SIG-M5 treated with dmso at 0.1 percent for 504 hours (cell line): ENCODE results near the gene SMC5.
"Not testable (repeated sequence)": the region's sequence is repeated elsewhere in the genome, so short reads cannot be mapped to it uniquely, and the experiment has no call there.

ENCODE experiments used
- DNase-seq: peaks from one replicate; lab custom pipeline; 2025; ENCODE audit not compliant: unreplicated experiment; lab: John Stamatoyannopoulos, UW

The SMC5 gene

DNA sequence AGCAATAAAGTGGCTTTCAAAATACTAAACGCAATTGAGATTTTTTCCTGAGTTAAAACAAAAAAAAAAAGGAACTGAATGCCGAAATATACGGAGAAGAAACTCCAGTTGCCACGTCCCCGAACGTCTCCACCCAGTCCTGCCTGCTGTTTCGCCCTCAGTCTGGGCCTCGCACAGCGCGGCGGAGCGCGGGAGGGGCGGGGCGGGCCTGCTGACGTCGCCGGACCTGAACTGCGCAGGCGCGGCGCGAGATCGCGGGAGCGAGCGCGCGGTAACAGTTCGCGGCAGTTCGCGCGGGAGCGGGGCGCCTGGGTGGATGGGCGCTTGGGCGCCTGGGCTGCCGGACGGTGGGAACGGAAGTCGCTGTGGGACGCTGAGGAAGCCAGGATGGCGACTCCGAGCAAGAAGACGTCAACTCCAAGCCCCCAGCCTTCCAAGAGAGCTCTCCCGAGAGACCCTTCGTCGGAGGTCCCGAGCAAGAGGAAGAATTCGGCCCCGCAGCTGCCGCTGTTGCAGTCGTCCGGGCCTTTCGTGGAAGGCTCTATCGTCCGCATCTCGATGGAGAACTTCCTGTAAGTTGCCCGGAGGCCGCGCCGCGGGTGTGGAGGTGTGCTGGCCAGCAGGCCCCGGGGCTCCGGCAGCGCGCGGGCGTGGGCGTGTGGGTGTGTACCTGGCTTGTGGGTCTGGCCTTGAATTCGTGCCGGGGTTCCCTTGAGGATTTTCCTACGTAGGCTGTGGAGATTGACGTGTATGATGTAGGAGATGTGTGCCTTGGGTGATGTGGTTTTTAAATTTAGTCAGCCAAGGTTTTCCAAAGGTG, at the start of gene SMC5:
SMC5 (plus strand) TSS at position 287 of the 820 bp plus-strand sequence; CDS start at position 388, 101 bp downstream.
- DNase-seq = peak; percentile 66

DNA sequence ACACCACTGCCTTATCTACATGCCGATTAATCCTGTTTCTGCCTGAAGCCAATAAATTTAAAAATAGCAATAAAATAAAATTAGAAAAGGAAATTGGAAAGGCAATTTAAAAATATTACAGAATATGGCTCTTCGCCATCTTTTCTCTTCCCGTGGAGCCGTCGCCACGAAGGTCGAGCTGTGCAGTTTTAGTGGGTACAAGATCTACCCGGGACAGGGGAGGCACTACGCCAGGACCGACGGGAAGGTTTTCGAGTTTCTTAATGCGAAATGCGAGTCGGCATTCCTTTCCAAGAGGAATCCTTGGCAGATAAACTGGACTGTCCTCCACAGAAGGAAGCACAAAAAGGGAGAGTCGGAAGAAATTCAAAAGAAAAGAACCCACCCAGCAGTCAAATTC, 41.7 kb upstream of the SMC5 start:
- no peak for DNase-seq

DNA sequence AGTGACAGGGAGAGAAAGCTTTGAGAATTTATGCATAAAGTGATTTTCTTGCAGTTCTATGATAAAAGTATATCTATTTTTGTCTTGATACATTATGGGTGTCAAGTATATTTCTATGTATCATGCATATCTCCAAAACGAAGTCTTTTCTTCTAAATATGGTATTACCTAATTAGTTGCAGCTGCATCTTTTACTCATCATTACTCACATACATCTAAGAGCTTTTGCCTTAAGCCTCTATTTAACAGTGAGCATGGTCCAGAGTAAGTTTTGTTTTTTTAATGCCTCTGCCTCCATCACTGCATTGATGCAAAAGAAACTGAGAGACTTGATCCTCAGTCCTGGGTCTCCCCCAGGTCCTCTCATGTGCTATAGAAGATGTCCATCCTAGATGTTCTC, 40.0 kb upstream of the SMC5 start:
- DNase-seq = no peak

DNA sequence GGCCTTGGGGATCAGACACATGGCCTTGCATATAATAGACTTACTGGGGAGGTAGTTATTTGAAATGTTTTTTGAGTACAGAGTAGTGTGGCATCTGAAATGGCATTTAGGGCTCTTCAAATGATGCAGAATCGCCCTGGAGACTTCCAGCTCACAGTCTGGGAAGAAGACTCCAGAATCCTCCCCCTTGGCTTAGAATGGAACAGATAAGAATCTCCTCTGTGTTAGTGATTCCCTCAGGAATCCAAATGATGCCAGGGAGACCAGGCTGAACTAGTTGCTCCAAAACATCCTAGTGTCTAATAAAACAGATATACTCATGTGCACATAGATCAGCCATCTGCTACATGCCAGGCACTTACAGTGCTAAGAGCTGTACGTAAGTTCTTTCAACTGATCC, 38.6 kb upstream of the SMC5 start:
- DNase-seq = no peak

DNA sequence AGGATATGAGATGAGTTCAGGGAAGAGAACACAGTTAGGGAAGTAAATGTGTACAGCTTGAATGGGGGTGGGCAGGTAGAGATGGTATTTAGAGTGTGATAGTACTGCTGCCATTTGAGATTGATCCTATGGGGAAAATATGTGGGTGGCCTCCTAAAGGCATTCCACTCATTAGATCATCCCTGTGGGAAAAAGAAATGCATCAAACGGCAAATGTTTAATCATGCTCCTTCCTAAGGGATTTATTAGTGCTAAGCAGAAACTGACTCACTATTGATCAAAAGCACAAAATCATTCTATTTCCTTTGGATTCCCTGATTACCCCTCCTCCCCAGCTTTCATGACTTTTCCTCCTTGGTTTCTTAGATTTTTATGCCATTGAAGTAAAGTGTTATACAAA, 36.4 kb upstream of the SMC5 start:
- DNase-seq = no peak

DNA sequence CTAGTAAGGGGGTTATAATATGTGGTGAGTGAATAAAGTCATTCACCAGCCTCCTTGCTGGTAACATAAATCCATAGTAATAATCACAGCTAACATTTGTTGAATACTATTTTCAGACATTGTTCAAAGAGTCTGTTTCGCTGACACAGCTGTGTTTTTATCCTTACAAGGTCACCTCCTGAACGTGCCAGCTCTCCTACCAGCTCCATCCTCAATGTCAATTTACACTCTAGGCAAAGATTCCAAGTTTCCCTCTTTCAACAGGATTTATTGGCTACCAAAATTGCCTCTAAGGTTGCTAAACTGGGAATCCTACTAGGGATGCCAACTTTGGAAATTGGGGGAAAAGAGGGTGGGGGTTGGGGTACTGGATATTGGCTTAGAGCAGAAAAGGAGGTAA, 30.7 kb upstream of the SMC5 start:
- DNase-seq = no peak

DNA sequence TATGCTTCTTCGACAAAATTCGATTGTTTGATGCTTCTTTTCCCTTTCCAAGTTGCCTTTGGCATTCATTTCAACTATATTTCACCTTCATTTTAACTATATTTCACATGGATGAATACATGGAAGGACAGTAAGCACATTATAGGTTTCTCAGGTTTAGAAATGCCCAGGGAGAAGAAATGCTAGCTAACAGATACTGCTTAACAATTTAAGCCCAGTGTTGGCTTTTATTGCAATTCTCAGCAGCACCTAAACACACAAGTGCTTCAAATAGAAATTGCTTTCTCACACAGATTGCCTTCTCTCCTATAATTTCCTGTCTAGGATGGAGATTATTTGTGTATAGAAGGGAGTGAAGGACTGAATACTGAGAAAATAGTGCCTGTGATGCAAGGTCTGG, 30.2 kb upstream of the SMC5 start:
- no peak for DNase-seq

DNA sequence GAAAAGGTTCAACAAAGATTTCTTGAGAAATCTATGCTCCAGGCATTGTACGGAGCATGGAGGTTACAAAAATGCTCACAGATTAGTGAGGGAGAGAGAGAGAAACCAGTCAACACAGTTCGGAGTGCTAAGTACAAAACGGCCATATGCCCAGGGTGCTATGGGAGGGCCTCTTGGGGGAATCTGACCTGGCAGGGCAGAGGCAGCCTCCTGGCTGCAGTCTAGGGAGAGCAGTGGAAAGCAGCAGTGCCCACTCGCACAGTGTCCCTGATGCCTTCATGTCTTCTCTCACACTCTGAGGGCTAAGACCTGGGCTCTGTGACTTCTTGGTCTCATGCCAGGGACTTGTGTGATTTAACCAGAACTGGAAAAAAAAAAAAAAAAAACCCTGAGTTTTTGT, 29.8 kb upstream of the SMC5 start:
- no peak for DNase-seq

DNA sequence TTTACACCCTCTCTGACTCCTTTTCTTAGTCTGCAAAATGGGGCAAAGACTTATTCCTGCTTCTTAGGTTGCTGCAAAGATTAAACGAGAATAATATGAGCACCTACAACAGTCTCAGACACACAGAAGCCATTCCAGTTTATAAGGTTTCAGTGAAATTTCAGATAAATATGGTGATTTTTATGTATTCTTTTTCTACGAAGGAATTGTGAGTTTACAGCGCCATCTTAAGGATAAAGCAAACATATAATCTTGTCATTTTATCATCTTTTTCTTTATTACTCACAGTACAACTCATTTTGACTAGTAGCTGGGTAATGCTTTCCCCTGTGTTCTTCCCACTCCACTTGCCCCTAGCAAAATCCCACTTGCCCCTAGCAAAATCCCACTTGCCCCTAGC, 29.2 kb upstream of the SMC5 start:
- no peak for DNase-seq

DNA sequence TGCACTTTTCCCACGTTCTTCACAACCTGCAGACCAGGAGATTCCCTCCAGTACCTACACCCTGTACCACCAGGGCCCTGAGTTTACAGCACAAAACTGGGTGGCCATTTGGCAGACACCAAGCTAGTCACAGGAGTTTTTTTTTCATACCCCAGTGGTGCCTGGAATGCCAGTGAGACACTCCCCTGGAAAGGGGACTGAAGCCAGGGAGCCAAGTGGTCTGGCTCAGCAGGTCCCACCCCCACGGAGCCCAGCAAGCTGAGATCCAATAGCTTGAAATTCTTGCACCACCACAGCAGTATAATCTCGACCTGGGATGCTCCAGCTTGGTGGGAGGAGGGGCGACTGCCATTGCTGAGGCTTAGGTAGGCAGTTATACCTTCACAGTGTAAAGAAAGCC, 26.3 kb upstream of the SMC5 start:
- no peak for DNase-seq

DNA sequence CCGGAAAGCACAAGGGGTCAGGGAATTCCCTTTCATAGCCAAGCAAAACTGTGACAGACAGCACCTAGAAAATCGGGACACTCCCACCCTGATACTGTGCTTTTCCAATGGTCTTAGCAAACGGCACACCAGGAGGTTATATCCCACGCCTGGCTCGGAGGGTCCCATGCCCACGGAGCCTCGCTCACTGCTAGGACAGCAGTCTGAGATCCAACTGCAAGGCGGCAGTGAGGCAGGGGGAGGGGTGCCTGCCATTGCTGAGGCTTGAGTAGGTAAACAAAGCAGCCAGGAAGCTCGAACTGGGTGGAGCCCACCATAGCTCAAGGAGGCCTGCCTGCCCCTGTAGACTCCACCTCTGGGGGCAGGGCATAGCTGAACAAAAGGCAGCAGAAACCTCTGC, 24.6 kb upstream of the SMC5 start:
- not testable (repeated sequence) for DNase-seq

DNA sequence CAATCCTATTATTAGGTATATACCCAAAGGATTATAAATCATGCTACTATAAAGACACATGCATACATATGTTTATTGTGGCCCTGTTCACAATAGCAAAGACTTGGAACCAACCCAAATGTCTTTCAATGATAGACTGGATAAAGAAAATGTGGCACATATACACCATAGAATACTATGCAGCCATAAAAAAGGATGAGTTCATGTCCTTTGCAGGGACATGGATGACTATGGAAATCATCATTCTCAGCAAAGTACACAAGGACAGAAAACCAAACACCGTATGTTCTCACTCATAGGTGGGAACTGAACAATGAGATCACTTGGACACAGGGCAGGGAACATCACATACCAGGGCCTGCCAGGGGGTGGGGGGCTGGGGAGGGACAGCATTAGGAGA, 12.8 kb upstream of the SMC5 start:
- DNase-seq = not testable (repeated sequence)

DNA sequence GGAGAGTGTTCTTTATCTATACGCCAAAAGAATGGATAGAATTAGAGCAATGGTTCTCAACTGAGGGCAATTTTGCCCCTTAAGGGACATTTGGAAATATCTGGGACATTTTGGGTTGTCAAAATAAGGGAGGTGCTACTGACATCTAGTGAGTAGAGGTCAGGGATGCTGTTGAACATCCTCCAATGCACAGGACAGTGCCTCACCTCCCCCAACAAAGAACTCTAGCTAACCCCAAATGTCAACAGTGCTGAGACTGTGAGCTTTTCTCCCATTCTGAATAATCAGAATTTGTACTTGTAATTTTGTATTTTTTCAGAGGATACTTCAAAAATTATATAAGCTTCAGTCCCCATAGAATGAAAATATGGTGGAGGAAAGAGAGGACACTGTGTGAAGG, 8.6 kb upstream of the SMC5 start:
- DNase-seq = no peak

DNA sequence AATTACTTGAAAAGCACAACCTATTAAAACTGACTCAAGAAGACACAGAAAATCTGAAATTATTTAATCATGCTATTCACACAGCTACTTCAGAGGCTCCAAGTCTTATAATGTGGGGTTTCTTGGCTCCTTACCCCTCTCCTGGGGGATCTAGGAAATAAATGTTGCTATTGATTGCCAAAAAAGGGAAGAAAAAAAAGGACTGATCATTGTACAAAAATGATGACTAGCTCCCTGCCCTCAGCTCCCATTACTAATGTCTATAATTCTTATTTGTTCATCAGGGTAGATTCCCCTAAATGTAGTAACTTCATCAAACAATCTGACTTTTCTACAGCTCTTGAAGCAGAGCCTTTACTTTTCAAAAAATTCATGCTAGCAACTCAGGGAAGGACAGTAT, 3.3 kb upstream of the SMC5 start:
- no peak for DNase-seq

DNA sequence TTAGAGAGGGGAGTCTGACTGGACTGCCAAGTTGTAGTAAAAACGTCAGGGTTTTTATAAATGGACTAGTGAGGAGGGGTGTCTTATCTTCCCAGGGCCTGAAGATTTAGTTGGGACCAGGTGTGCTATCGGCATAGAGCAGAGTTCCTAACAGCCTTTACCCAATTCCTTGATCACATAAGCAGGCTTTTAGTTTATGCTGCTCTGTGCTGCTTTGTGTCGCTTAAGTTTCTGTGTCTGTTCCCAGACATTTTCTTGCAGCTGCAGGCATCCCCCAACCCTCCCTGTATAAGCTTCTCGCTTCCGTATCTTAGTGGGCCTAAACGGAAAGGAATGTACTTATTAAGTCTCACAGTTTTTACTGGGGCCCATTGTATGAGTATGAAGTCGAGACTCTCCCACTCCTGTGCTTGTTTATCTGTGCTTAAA, 2.6 kb upstream of the SMC5 start:
- DNase-seq = no peak

DNA sequence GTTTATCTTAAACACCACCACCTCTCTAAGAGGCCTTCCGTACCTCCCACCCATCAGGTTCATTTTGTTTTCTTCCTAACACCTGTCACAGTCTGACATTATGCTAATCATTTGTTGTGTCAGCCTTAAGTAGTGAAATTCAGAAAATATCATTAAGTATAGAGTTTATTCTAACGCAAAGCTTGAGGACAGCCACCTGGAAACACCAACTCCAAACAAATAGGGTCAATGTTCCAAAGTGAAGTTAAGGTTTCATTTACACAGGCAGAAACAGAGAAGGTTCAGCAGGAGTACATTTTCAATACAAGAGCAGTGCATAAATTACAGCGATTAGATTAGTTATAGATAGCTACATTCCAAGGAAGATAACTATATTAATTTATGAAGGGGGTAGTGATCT, 1.3 kb upstream of the SMC5 start:
- DNase-seq = no peak

DNA sequence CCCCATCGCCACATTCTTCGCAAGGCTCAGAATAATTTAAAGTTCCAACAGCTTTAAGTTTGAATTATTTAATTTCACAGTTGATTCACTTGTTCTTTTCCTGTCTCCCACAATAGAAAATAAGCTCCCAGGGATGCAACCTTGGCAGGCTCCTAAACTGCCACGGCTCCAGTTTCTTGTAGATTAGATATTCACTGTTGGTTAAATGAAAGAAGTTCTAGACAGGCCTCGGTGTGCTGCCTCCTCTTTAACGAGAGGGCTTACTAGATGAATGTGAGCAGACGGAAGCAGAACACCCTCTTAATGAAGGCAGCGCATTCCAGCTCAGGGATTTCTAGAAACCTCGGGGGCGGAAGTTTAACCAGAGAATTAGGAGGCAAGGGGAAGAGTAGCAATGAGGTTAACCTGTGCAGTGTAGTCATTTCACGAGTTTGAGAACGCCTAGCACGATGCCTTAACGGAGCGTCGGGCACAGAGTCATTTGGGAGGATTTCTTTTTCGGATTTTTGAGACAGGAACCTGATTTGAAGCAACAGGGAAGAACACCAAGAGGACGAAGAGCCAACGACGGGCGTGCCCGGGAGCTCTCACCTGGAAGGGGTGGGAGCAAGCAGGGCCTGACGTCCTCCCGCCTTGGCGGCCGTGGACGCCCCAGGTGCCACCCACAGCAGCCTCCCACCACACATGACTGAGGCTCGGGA, 637 bp upstream of the SMC5 start:
- peak; percentile 29 for DNase-seq

DNA sequence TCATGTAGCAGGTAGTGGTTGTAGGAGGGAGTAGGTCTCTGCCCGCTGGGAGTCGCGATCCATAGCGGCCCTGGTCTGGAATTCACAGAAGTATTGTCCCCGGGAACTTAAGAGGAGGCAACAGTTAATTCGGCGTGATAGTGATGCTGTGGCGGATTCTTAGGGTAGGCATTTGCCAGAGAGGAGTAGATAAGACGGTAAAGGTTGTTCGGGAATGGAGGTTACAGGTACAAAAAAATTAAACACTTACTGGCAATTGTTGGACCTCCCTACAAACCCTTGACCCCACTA, 679 bp downstream of the SMC5 start:
- no peak for DNase-seq

DNA sequence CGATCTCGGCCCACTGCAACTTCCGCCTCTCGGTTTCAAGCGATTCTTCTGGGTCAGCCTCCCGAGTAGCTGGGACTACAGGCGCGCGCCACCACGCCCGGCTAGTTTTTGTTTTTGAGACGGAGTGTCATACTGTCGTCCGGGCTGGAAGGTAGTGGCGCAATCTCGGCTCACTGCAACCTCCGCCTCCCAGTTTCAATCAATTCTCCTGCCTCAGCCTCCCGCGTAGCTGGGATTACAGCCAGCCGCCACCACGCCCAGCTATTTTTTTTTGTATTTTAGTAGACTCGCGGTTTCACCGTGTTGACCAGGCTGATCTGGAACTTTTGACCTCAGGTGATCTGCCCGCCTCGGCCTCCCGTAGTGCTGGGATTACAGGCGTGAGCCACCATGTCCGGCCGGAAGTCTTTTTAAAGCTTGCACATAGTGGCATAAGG, 1.2 kb downstream of the SMC5 start:
- DNase-seq = no peak

DNA sequence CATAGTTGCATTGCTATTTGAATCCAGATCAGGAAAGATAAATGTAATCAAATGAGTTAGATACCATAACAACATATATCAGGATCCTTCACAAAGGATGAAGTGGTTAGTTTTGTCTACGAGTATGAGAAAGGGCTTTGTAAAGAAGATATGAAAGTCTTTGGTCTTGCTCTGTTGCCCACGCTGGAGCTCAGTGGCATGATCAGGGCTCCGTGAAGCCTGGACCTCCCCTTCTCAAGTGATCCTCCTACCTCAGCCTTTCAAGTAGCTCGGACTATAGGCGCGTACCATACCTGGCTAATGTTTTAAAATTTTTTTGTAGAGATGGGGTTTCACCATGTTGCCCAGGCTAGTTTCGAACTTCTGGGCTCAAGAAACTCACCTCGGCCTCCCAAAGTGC, 1.8 kb downstream of the SMC5 start:
- no peak for DNase-seq

DNA sequence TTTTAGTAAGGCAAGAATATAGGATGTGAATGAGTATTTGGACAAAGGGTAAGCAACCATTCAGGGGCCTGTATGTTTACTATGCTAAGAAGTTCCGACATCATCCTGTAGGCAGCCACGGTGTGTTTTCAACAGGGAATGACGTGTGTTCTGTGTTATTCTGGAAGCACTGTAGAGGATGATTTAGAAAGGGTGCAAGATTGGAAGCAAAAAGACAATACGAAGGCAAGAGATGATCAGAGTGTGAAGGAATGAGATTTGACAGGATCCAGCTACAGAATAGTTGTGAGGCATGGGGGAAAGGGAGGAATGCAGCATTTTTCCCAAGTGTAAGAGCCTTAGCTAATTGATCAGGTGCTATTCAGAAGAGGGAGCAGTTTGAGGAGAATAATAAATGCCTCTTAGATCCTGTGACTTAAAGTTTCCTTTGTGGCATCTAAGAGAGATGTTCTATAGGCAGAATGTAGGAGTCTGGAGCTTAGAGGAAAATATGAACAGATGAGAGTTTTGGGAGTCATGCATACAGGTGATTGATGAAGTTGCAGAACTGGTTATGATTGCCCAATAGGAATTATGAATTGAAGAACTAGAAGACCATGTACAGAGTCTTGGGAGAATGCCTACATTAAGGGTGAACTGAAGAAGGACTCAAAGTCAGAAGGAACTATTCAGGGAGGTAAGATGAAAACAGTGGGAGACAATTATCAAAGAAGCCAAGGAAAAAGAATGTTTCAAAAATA, 2.5 kb downstream of the SMC5 start:
- no peak for DNase-seq

DNA sequence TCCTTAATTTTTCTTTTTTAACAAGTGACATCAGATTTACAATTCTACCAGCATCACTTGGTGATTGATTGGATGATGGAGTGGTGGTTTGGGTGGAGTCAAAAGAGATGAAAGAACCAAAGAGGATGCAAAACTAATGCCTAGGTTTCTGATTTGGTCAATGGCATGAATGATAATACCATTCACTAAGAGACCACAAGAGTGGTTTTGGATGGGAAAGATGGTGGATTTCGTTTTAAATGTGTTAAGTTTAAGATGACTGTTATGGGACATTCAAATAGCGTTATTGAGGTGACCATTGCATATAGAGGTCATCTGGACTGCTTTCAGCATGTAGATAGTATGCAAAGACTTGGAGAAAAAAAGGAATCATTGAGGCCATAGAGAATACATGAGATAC, 3.6 kb downstream of the SMC5 start:
- DNase-seq = no peak
